ENCODE results near the gene FOLR1. TPM values are rescaled to one million over a fixed set of nuclear protein-coding genes. Genes with fewer than 3 reads are reported as not detected.
A peak's percentile ranks its signal among the peaks of the same experiment; 100 is the strongest.
"Not testable (repeated sequence)": the region's sequence is repeated elsewhere in the genome, so short reads cannot be mapped to it uniquely, and the experiment has no call there.

The FOLR1 gene
- total RNA-seq, 4 donors from 2014 or later, result 0.38 to 7.6 (median 1.5) TPM; not detected in 1

GRCh38 chr11:72179804-72180396 is 12.0 kb upstream of the FOLR1 start:
- intact Hi-C loops (cut with DNase I), result no loop called here
- no peaks in the 10 kb centered on the region for H3K27me3 ChIP-seq
- peaks cover 0 to 40% (median 17%) of the 10 kb centered on the region in 3 donors for H3K4me1 ChIP-seq
- H3K4me3 ChIP-seq, result no peak overlapping the region
- peak overlapping the region in 2 of 4 donors; percentile 62 to 78 for H3K27ac ChIP-seq
- DNase-seq, result no peak
- no peaks in the 10 kb centered on the region for H3K36me3 ChIP-seq
- 75 to 79% methylated on average over 4 of the region's 4 CpGs for WGBS, 2 donors
- no peaks in the 10 kb centered on the region for H3K9me3 ChIP-seq
- TF ChIP-seq POLR2A (IDR thresholded peaks at IDR 0.05) (no peak), CTCF (IDR thresholded peaks at IDR 0.05) (no peak)

GRCh38 chr11:72180892-72181552 is 10.9 kb upstream of the FOLR1 start:
- H3K36me3 ChIP-seq; H3K9me3 ChIP-seq; intact Hi-C loops (cut with DNase I); DNase-seq; H3K27me3 ChIP-seq: not testable (repeated sequence)
- Histone ChIP-seq H3K4me3 (peak overlapping the region in 1 of 4 donors; percentile 28), H3K27ac (peak overlapping the region; percentile 58 to 78 (median 69)), H3K4me1 (peaks cover 0 to 35% (median 17%) of the 10 kb centered on the region in 3 donors)
- 39 to 46% methylated on average over 7 of the region's 7 CpGs for whole genome bisulfite sequencing, 2 donors

GRCh38 chr11:72181553-72181958 is 10.4 kb upstream of the FOLR1 start:
- not testable (repeated sequence) for H3K9me3 ChIP-seq
- TF ChIP-seq CTCF (IDR thresholded peaks at IDR 0.05), result peak in 3 of 6 experiments; percentile 19 to 52 (median 43)
- peak overlapping the region; percentile 58 to 78 (median 69) for H3K27ac ChIP-seq

GRCh38 chr11:72188267-72188666 is 3.7 kb upstream of the FOLR1 start:
- no peak for DNase-seq
- Histone ChIP-seq H3K36me3 (no peaks in the 10 kb centered on the region), H3K4me3 (no peak overlapping the region), H3K4me1 (peaks cover 0 to 8% (median 6%) of the 10 kb centered on the region in 3 donors), H3K27me3 (no peaks in the 10 kb centered on the region), H3K9me3 (no peaks in the 10 kb centered on the region), H3K27ac (no peak overlapping the region)
- WGBS, 2 donors, result 83 to 94% methylated on average over 1 of the region's 1 CpG
- TF ChIP-seq CTCF (IDR thresholded peaks at IDR 0.05) (no peak), POLR2A (IDR thresholded peaks at IDR 0.05) (no peak)
- intact Hi-C loops (cut with DNase I), result no loop called here

More at GRCh38 chr11:72181553-72181958, 10.4 kb upstream of the FOLR1 start:
- H3K36me3 ChIP-seq; H3K4me3 ChIP-seq; H3K27me3 ChIP-seq; intact Hi-C loops (cut with DNase I); DNase-seq: not testable (repeated sequence)
- peaks cover 0 to 35% (median 17%) of the 10 kb centered on the region in 3 donors for H3K4me1 ChIP-seq
- 43% methylated on average over 2 of the region's 3 CpGs; no CpG with 5 or more reads in 1 of the 2 donors for WGBS, 2 donors

- no peaks in the 10 kb centered on the region for H3K4me1 ChIP-seq
- WGBS, 2 donors, result 67% methylated on average over 1 of the region's 3 CpGs; no CpG with 5 or more reads in 1 of the 2 donors
- no peak for DNase-seq
- no peak for TF ChIP-seq POLR2A (IDR thresholded peaks at IDR 0.05)
- TF ChIP-seq CTCF (IDR thresholded peaks at IDR 0.05), result no peak
- H3K4me3 ChIP-seq, result no peak overlapping the region
- H3K9me3 ChIP-seq, result no peaks in the 10 kb centered on the region
- H3K27me3 ChIP-seq, result peaks cover 0 to under 1% (median 0%) of the 10 kb centered on the region in 4 donors
- H3K27ac ChIP-seq, result no peak overlapping the region
- intact Hi-C loops (cut with DNase I), result no loop called here
- no peaks in the 10 kb centered on the region for H3K36me3 ChIP-seq
Observed at GRCh38 chr11:72189455-72190250, 2.3 kb upstream of the FOLR1 start.
